Mesendoderm (in vitro differentiated cells): Measurements from ENCODE around the gene RAB31.

Experiments used
- DNase-seq: peaks from one replicate; pipeline ENCODE4 v3.0.0; 2013
- H2AK5ac ChIP-seq: 2 replicates; pipeline ENCODE4 v1.6.1; 2013; ENCODE audit warnings: low read length, inconsistent platforms
- H2BK120ac ChIP-seq: 2 replicates; pipeline ENCODE4 v1.6.1; 2013; ENCODE audit warnings: low read depth, mild to moderate bottlenecking, low read length, moderate library complexity, mixed read lengths
- H2BK15ac ChIP-seq: replicated peaks from 2 replicates; pipeline ENCODE4 v1.6.1; 2013; ENCODE audit warnings: low read depth, mild to moderate bottlenecking, moderate library complexity
- H2BK5ac ChIP-seq: 2 replicates; pipeline ENCODE4 v1.6.1; 2013; ENCODE audit warnings: low read length, inconsistent platforms
- H3K18ac ChIP-seq: 2 replicates; pipeline ENCODE4 v1.6.1; 2013; ENCODE audit warnings: mild to moderate bottlenecking, low read length, mixed read lengths
- H3K23ac ChIP-seq: one replicate; pipeline ENCODE4 v1.6.1; 2013; ENCODE audit warnings: low read length
- H3K27ac ChIP-seq: 2 replicates; pipeline ENCODE4 v1.5.1; 2013; ENCODE audit warnings: low read depth, mild to moderate bottlenecking, inconsistent platforms, low read length, moderate library complexity
- H3K27me3 ChIP-seq: 2 replicates; pipeline ENCODE4 v1.6.1; 2013; ENCODE audit warnings: low read length, control low read depth, mild to moderate bottlenecking, inconsistent platforms; ENCODE audit not compliant: insufficient read depth, poor library complexity
- H3K36me3 ChIP-seq: 2 replicates; pipeline ENCODE4 v1.6.1; 2013; ENCODE audit warnings: low read length, inconsistent platforms; ENCODE audit not compliant: control insufficient read depth, insufficient read depth
- H3K4ac ChIP-seq: one replicate; pipeline ENCODE4 v1.6.1; 2013; ENCODE audit warnings: low read depth, mild to moderate bottlenecking, low read length, moderate library complexity
- H3K4me1 ChIP-seq: 2 replicates; pipeline ENCODE4 v1.6.1; 2013; ENCODE audit warnings: low read depth, low read length, inconsistent platforms; ENCODE audit not compliant: control insufficient read depth
- H3K4me2 ChIP-seq: 2 replicates; pipeline ENCODE4 v1.6.1; 2013; ENCODE audit warnings: low read length
- H3K4me3 ChIP-seq: 2 replicates; pipeline ENCODE4 v1.5.1; 2013; ENCODE audit warnings: mild to moderate bottlenecking, low read length
- H3K56ac ChIP-seq: one replicate; pipeline ENCODE4 v1.6.1; 2013; ENCODE audit warnings: low read length
- H3K79me1 ChIP-seq: 2 replicates; pipeline ENCODE4 v1.6.1; 2013; ENCODE audit warnings: low read length, inconsistent platforms
- H3K79me2 ChIP-seq: 2 replicates; pipeline ENCODE4 v1.6.1; 2013; ENCODE audit warnings: mild to moderate bottlenecking, low read length; ENCODE audit not compliant: control insufficient read depth, insufficient read depth
- H3K9ac ChIP-seq: 2 replicates; pipeline ENCODE4 v1.6.1; 2013; ENCODE audit warnings: low read length, inconsistent platforms
- H4K5ac ChIP-seq: one replicate; pipeline ENCODE4 v1.6.1; 2013; ENCODE audit warnings: low read length
- H4K8ac ChIP-seq: one replicate; pipeline ENCODE4 v1.6.1; 2013; ENCODE audit warnings: low read depth, mild to moderate bottlenecking, control low read depth, low read length, moderate library complexity
- WGBS: extraction: QIAGEN DNeasy Blood & Tissue Kit; methylation state at CpG from one replicate; pipeline ENCODE4 v1.1.7; 2013; ENCODE audit warnings: low lambda C conversion rate, missing lambda C conversion rate; ENCODE audit not compliant: insufficient coverage; ENCODE audit errors: extremely low coverage; 5-methylcytosine and 5-hydroxymethylcytosine counted together

The RAB31 gene

DNA sequence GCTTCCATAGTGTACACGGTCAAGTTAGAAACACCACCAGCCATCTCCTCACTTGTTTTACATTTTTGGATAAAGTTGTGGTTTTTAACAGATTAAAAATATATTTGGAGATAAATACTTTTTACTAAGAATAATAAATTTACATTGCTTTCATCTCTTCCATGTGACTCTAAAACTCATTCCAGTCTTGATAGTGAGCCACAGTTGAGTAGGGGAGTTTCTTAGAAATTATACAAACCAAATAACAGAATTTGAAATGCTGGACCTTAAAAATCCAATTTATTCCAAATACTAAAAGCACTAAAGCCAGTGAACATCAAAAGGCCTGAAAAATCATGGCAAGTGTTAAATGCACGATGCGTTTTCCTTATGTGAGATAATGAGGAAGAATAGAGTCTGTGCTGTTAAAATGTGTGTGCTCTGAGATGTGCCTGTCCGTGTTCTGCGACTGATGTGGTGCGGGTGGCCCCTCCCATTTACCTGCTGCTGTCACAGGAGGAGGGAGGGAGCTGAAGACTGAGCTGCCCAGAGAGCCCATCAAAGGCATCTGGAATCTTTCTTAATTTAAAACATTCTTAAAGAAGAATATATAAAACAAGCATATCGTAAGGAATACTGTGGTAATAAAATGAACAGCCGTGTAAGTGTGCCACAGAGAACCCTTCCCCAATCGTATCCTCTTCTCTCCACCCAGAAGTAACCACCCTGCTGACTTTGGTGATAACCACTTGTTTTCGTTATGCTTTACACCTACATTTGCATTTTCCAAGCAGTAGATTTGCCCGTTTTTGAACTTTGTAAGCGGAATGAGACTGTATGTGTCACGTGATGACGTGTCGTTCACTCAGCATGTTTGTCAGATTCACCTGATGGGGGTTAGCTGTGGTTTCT is 120.7 kb downstream of the RAB31 start:
- Histone ChIP-seq H3K23ac (no peak overlapping the region), H2BK15ac (no peak overlapping the region), H3K4me2 (no peak overlapping the region), H2BK5ac (no peak overlapping the region), H3K9ac (no peak overlapping the region), H3K18ac (no peak overlapping the region), H3K4me3 (no peak overlapping the region), H3K56ac (no peak overlapping the region), H4K8ac (no peak overlapping the region), H2AK5ac (no peak overlapping the region), H3K4me1 (no peaks in the 10 kb centered on the region), H4K5ac (no peak overlapping the region), H3K27me3 (no peaks in the 10 kb centered on the region), H3K79me2 (no peaks in the 10 kb centered on the region), H3K27ac (no peak overlapping the region), H3K4ac (no peak overlapping the region), H3K79me1 (peaks cover 4% of the 10 kb centered on the region), H3K36me3 (no peaks in the 10 kb centered on the region), H2BK120ac (no peak overlapping the region)
- WGBS: no CpG with 5 or more reads among the region's 15 CpGs
- DNase-seq: no peak

GRCh38 chr18:9829397-9829712 is 121.3 kb downstream of the RAB31 start:
- no peak overlapping the region for H3K27ac ChIP-seq

DNA sequence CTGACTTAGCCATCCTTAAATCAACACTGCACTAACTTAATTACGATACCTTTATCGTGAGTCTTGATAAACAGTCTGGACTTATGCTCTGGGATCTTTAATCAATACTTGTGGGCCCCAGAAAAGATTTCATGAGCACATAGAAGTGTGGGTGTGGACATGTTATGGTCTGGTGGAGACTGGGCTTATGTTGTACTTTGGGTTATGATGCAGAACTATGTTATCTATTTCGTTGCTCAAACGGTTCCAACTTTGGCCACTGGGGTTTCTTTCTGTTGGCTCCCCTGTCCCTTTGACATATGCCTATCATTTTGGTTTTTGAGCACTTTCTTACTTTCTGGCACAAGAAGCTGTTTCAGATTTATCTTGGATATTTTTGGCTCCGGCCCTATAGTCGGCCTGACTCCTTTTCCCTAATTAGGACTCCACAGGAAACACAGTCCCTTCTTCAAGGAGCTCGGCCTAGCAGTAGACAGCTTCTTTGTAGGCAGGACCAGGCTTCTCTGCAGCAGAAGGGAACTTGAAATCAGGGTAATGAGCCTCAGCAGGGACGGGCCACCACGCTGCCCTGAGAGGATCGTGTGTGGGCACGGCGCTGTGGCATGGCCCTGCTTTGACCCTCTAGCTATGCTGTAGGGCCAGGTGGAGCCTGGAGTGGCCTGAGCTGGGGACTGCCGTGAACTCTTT is 123.1 kb downstream of the RAB31 start:
- no peaks in the 10 kb centered on the region for H3K79me2 ChIP-seq
- H3K23ac ChIP-seq: no peak overlapping the region
- peaks cover 4% of the 10 kb centered on the region for H3K4me1 ChIP-seq
- H4K5ac ChIP-seq: no peak overlapping the region
- no peaks in the 10 kb centered on the region for H3K36me3 ChIP-seq
- H3K27ac ChIP-seq: no peak overlapping the region
- DNase-seq: no peak
- H3K18ac ChIP-seq: no peak overlapping the region
- H3K27me3 ChIP-seq: no peaks in the 10 kb centered on the region
- no peak overlapping the region for H2AK5ac ChIP-seq
- H2BK120ac ChIP-seq: no peak overlapping the region
- WGBS: no CpG with 5 or more reads among the region's 13 CpGs
- H3K79me1 ChIP-seq: peaks cover 5% of the 10 kb centered on the region
- H3K4ac ChIP-seq: no peak overlapping the region
- no peak overlapping the region for H2BK15ac ChIP-seq
- H3K56ac ChIP-seq: no peak overlapping the region
- no peak overlapping the region for H4K8ac ChIP-seq
- no peak overlapping the region for H2BK5ac ChIP-seq
- H3K9ac ChIP-seq: no peak overlapping the region
- H3K4me3 ChIP-seq: no peak overlapping the region
- no peak overlapping the region for H3K4me2 ChIP-seq

More at GRCh38 chr18:9829397-9829712, 121.3 kb downstream of the RAB31 start:
- Histone ChIP-seq H2BK120ac (no peak overlapping the region), H3K4ac (no peak overlapping the region), H2AK5ac (no peak overlapping the region), H2BK15ac (no peak overlapping the region), H3K18ac (no peak overlapping the region), H3K79me1 (peaks cover 4% of the 10 kb centered on the region), H3K9ac (no peak overlapping the region), H3K79me2 (no peaks in the 10 kb centered on the region), H2BK5ac (no peak overlapping the region), H3K4me1 (no peaks in the 10 kb centered on the region), H3K56ac (no peak overlapping the region), H3K27me3 (no peaks in the 10 kb centered on the region), H3K23ac (no peak overlapping the region), H4K5ac (no peak overlapping the region), H3K4me3 (no peak overlapping the region), H3K36me3 (no peaks in the 10 kb centered on the region), H4K8ac (no peak overlapping the region), H3K4me2 (no peak overlapping the region)
- WGBS: no CpG with 5 or more reads among the region's 6 CpGs
- DNase-seq: no peak

DNA sequence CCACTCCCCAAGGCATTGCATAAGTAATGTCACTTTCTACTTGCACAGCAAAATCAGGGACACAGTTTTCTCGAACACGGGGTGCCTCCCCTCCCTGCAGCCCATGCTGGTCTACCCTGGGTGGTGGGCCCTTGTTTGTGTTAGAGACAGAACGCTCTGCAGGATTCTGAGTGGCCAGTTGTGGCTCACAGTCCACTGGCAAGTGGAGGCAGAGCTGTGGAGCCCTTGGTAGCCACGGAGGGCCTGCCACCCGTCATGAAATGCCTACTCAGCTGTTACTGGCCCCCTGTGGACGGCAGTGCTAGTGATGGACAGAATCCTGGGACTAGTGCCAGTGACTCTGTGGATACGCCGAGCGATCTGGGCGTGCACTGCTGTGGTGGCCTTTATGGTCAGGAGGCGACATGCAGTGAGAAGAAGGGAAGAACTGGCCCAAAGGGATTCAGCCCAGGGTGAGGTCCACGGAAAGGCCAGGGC is 123.7 kb downstream of the RAB31 start:
- Histone ChIP-seq H3K27me3 (no peaks in the 10 kb centered on the region), H3K36me3 (no peaks in the 10 kb centered on the region), H4K5ac (no peak overlapping the region), H3K4me3 (no peak overlapping the region), H2BK120ac (no peak overlapping the region), H3K23ac (no peak overlapping the region), H2BK5ac (no peak overlapping the region), H3K27ac (no peak overlapping the region), H2BK15ac (no peak overlapping the region), H2AK5ac (no peak overlapping the region), H3K4ac (no peak overlapping the region), H4K8ac (no peak overlapping the region), H3K9ac (no peak overlapping the region), H3K79me2 (no peaks in the 10 kb centered on the region), H3K18ac (no peak overlapping the region), H3K56ac (no peak overlapping the region), H3K79me1 (peaks cover 9% of the 10 kb centered on the region), H3K4me1 (peaks cover 4% of the 10 kb centered on the region), H3K4me2 (no peak overlapping the region)
- no peak for DNase-seq
- WGBS: no CpG with 5 or more reads among the region's 12 CpGs

GRCh38 chr18:9832871-9833270 is 124.8 kb downstream of the RAB31 start:
- Histone ChIP-seq H3K36me3 (no peaks in the 10 kb centered on the region), H4K8ac (no peak overlapping the region)
- no CpG with 5 or more reads among the region's 20 CpGs for WGBS

More at GRCh38 chr18:9832871-9833270, 124.8 kb downstream of the RAB31 start:
- H2BK15ac ChIP-seq: no peak overlapping the region
- no peak overlapping the region for H3K9ac ChIP-seq
- H3K4me1 ChIP-seq: peaks cover 4% of the 10 kb centered on the region
- DNase-seq: no peak
- H3K79me2 ChIP-seq: no peaks in the 10 kb centered on the region
- H3K4ac ChIP-seq: no peak overlapping the region
- peaks cover 11% of the 10 kb centered on the region for H3K79me1 ChIP-seq
- no peak overlapping the region for H3K23ac ChIP-seq
- no peak overlapping the region for H3K27ac ChIP-seq
- H3K4me3 ChIP-seq: no peak overlapping the region
- no peak overlapping the region for H2BK120ac ChIP-seq
- no peak overlapping the region for H3K18ac ChIP-seq
- no peak overlapping the region for H2AK5ac ChIP-seq
- no peaks in the 10 kb centered on the region for H3K27me3 ChIP-seq
- no peak overlapping the region for H2BK5ac ChIP-seq
- no peak overlapping the region for H3K4me2 ChIP-seq
- H3K56ac ChIP-seq: no peak overlapping the region
- H4K5ac ChIP-seq: no peak overlapping the region
